ENCODE results near the gene IL27RA. TPM values are rescaled to one million over a fixed set of nuclear protein-coding genes. Genes with fewer than 3 reads are reported as not detected.

The IL27RA gene
- total RNA-seq, 1 donor from 2014 or later, result 1.5 TPM

DNA sequence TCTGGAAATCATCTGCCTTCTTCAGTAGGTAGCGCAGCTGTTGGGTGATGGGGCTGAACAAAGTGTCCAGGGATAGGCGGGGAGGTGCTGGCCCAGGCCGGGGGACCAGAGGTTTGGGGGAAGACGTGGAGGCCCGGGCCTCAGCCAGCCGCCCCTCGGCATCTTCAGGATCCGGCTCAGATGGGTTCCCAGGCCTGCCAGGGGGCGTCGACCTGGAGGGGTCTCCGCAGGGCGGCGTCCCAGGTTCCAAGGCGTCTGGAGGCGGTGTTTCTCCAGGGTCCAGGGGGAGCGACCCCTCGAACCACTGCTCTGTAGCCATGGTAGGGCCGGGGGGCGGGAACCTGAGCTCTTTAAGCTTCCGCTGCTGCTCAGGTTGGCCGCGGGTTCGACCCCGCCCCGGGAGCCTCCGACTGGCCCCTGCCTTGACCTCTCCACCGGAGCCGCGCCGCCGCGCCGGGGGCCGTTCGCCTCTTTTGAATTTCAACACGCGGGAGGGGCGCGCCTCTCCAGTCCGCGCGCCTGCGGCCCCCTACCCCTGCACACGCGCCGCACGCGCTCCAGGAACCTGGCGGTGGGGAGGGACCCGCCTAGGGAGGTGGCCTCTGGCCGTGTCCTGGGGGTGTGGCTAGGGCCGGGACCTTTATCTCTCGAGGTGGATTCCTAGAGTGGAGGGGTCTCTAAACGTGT, 53.9 kb downstream of the IL27RA start, which contains the start of gene C19orf67:
TSS of gene C19orf67 (minus strand) at position 475 of the 687 bp plus-strand sequence. CDS start at position 319, 156 bp downstream.
- Histone ChIP-seq H3K4me1 (peaks cover 29% of the 10 kb centered on the region), H3K36me3 (peaks cover 0 to 6% of the 10 kb centered on the region in 2 donors), H3K27me3 (no peaks in the 10 kb centered on the region), H3K9me3 (no peaks in the 10 kb centered on the region), H3K4me3 (no peak within 1 kb of the TSS), H3K27ac (no peak within 1 kb of the TSS)
- intact Hi-C loops (cut with DNase I), result no loop called here
- TF ChIP-seq CTCF (IDR thresholded peaks at IDR 0.05) (no peak), POLR2A (IDR thresholded peaks at IDR 0.05) (no peak), POLR2AphosphoS5 (IDR thresholded peaks at IDR 0.05; ENCODE audit: insufficient read depth in 1 of 2, low read depth in 1 of 2) (no peak)
- DNase-seq (ENCODE audit: extremely low spot score in 2 of 2), result no peak

DNA sequence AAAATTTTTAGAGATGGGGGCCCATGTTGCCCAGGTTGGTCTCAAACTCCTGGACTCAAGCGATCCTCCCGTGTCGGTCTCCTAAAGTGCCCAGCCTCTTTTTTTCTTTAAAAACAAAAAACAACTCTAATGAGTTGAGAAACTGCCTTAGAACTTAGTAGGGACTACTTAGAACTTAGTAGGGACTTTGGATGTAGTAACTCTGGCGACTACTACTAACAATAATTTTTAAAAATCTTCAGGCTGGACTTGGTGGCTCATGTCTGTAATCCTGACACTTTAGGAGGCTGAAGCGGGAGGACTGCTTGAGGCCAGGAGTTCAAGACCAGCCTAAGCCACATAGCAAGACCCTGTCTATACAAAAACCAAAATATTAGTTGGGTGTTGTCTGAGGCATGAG, 54.5 kb downstream of the IL27RA start:
- Histone ChIP-seq H3K9me3 (no peaks in the 10 kb centered on the region), H3K27me3 (no peaks in the 10 kb centered on the region), H3K36me3 (peaks cover 0 to 6% of the 10 kb centered on the region in 2 donors), H3K27ac (no peak overlapping the region), H3K4me1 (peaks cover 25% of the 10 kb centered on the region), H3K4me3 (no peak overlapping the region)
- DNase-seq (ENCODE audit: extremely low spot score in 2 of 2), result no peak
- no peak for TF ChIP-seq POLR2A (IDR thresholded peaks at IDR 0.05)
- no peak for TF ChIP-seq POLR2AphosphoS5 (IDR thresholded peaks at IDR 0.05; ENCODE audit: insufficient read depth in 1 of 2, low read depth in 1 of 2)
- no peak for TF ChIP-seq CTCF (IDR thresholded peaks at IDR 0.05)
- intact Hi-C loops (cut with DNase I), result no loop called here

DNA sequence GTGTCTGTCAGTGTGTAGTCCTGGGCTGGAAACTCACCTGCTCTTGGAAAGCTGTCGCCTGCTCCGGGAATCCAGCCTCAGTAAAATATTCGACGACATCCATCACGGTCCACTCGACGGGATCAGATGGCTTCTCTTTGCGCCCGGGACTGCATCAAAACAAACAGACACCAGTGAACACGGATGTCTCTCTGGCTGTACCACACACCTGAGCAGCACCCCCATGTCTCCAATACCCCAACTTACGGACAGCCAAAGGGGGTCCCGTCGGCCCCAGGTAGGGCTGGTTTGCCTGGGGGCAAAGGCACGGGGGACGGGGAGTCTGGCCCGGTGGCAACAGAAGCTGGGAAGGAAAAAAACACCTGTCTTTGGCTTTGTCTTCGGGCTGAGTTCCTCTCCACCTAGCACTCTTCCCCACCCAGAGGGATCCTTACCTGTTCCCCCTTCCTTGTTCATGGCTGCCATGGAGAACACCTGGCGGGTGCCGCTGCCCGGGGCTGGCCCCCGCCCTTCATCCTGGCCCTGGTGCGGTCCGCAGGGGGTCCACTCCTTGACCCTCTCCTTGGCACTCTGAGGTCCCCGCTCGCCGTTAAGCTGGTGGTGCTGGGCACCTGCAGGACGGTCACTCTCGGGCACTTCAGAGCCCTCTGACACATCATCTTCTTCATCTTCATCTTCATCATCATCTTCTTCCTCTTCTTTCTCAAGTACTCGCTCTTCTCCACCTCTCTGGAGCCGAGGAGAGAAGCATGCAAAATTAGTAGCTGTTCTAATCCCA, 57.3 kb downstream of the IL27RA start:
- Histone ChIP-seq H3K4me1 (peaks cover 14% of the 10 kb centered on the region), H3K27ac (peak overlapping the region; percentile 27), H3K27me3 (no peaks in the 10 kb centered on the region), H3K4me3 (peak overlapping the region; percentile 63 to 68), H3K9me3 (peaks cover 3% of the 10 kb centered on the region), H3K36me3 (peaks cover 0 to 6% of the 10 kb centered on the region in 2 donors)
- intact Hi-C loops (cut with DNase I), result no loop called here
- TF ChIP-seq CTCF (IDR thresholded peaks at IDR 0.05) (no peak), POLR2A (IDR thresholded peaks at IDR 0.05) (no peak), POLR2AphosphoS5 (IDR thresholded peaks at IDR 0.05; ENCODE audit: insufficient read depth in 1 of 2, low read depth in 1 of 2) (no peak)
- DNase-seq (ENCODE audit: extremely low spot score in 2 of 2), result no peak

DNA sequence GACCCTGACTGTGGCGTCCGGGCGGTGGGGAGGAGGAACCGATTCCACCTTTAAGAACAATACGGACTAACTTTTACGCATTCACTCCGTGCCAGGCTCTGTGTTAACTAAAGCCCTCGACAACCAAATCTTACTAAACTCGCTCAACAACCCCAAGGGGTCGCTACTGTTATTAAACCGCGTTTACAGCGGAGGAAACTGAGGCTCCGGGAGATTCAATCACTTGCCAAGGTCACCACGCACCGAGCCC, 57.8 kb downstream of the IL27RA start:
- Histone ChIP-seq H3K9me3 (peaks cover 3% of the 10 kb centered on the region), H3K4me3 (peak overlapping the region; percentile 63 to 68), H3K4me1 (peaks cover 14% of the 10 kb centered on the region), H3K27me3 (no peaks in the 10 kb centered on the region), H3K36me3 (peaks cover 0 to 6% of the 10 kb centered on the region in 2 donors), H3K27ac (peak overlapping the region; percentile 27)
- no peak for DNase-seq (ENCODE audit: extremely low spot score in 2 of 2)
- intact Hi-C loops (cut with DNase I), result no loop called here
- TF ChIP-seq POLR2AphosphoS5 (IDR thresholded peaks at IDR 0.05; ENCODE audit: insufficient read depth in 1 of 2, low read depth in 1 of 2) (no peak), POLR2A (IDR thresholded peaks at IDR 0.05) (no peak), CTCF (IDR thresholded peaks at IDR 0.05) (no peak)

All from vagina (tissue), 2 donors.